H1 (cell line): ENCODE measurements around the gene TAS1R1. TPM values are rescaled to one million over a fixed set of nuclear protein-coding genes. Genes with fewer than 3 reads are reported as not detected.

Experiments used
- CTCF ChIA-PET: fragments of 300-600 bp; sonication (Branson Sonifier 250); formaldehyde crosslinking; loops from one replicate; lab custom pipeline; 2021; ENCODE audit not compliant: partially characterized antibody; lab: Charles Lee
- POLR2A ChIA-PET: fragments of 300-600 bp; sonication (Branson Sonifier 250); formaldehyde crosslinking; loops from one replicate; lab custom pipeline; 2021; ENCODE audit warnings: inconsistent platforms; ENCODE audit not compliant: partially characterized antibody; lab: Charles Lee
- DNase-seq, 2 experiments: peaks; one replicate each; pipeline versions ENCODE4 v3.0.0 to v3.0.0-alpha.2; 2010 to 2022; ENCODE audit warnings: low spot score in 2 of 2, low read depth in 1 of 2, mixed read lengths in 1 of 2
- FAIRE-seq: peaks from 2 replicates; lab custom pipeline; 2011; peaks lifted over from hg19 to GRCh38; lab: Jason Lieb, UNC
- H2AFZ ChIP-seq: 2 replicates; pipeline ENCODE4 v1.8.1; 2012; ENCODE audit warnings: low read length, inconsistent platforms
- H2AK5ac ChIP-seq: 2 replicates; pipeline ENCODE4 v1.6.1; 2013; ENCODE audit warnings: low read depth, low read length
- H2BK120ac ChIP-seq: replicated peaks from 2 replicates; pipeline ENCODE3; 2013; ENCODE audit warnings: low read depth, low read length, inconsistent platforms
- H2BK12ac ChIP-seq: 2 replicates; pipeline ENCODE4 v1.6.1; 2013; ENCODE audit warnings: low read depth, low read length
- H2BK15ac ChIP-seq: 2 replicates; pipeline ENCODE4 v1.6.1; 2013; ENCODE audit warnings: low read length
- H2BK20ac ChIP-seq: 2 replicates; pipeline ENCODE4 v1.6.1; 2013; ENCODE audit warnings: low read length
- H2BK5ac ChIP-seq: 2 replicates; pipeline ENCODE4 v1.6.1; 2013; ENCODE audit warnings: low read depth, low read length
- H3K14ac ChIP-seq: 2 replicates; pipeline ENCODE4 v1.6.1; 2013; ENCODE audit warnings: inconsistent platforms; ENCODE audit not compliant: insufficient read length
- H3K18ac ChIP-seq: 2 replicates; pipeline ENCODE4 v1.6.1; 2013; ENCODE audit warnings: low read length; ENCODE audit errors: extremely low read depth
- H3K23ac ChIP-seq: 2 replicates; pipeline ENCODE4 v1.6.1; 2013; ENCODE audit warnings: inconsistent platforms; ENCODE audit not compliant: insufficient read length
- H3K23me2 ChIP-seq: 2 replicates; pipeline ENCODE4 v1.6.1; 2013; ENCODE audit warnings: low read depth, low read length
- H3K27ac ChIP-seq: 2 replicates; pipeline ENCODE4 v1.6.1; 2011; ENCODE audit warnings: low read depth, low read length, inconsistent platforms
- H3K27me3 ChIP-seq, 4 experiments: replicated peaks in 1 of 4; 1 replicate in 1 of 4; 2 replicates in 3 of 4; pipeline versions ENCODE4 v1.6.1 to v1.8.1; 2011 to 2013; ENCODE audit warnings: low read length in 3 of 4, mild to moderate bottlenecking in 3 of 4, inconsistent platforms in 2 of 4, mixed read lengths in 2 of 4, moderate library complexity in 1 of 4; ENCODE audit not compliant: control insufficient read depth in 3 of 4, insufficient read depth in 3 of 4; ENCODE audit errors: extremely low read depth in 1 of 4
- H3K36me3 ChIP-seq, 4 experiments: 2 replicates each; pipeline versions ENCODE4 v1.6.1 to v1.8.1; 2011 to 2013; ENCODE audit warnings: mild to moderate bottlenecking in 4 of 4, low read length in 3 of 4, moderate library complexity in 2 of 4, control low read depth in 1 of 4, inconsistent platforms in 1 of 4; ENCODE audit not compliant: insufficient read depth in 4 of 4, control insufficient read depth in 2 of 4
- H3K4ac ChIP-seq: replicated peaks from 2 replicates; pipeline ENCODE3; 2013; ENCODE audit warnings: low read length, low read depth, mixed read lengths, inconsistent platforms; ENCODE audit not compliant: insufficient read length
- H3K4me1 ChIP-seq, 4 experiments: replicated peaks in 1 of 4; 1 replicate in 1 of 4; 2 replicates in 3 of 4; pipeline versions ENCODE4 v1.6.1 to v1.8.1; 2011 to 2013; ENCODE audit warnings: low read length in 3 of 4, inconsistent platforms in 2 of 4, mixed read lengths in 1 of 4; ENCODE audit not compliant: insufficient read depth in 4 of 4, control insufficient read depth in 3 of 4
- H3K4me2 ChIP-seq, 2 experiments: 2 replicates each; pipeline versions ENCODE4 v1.6.1 to v1.8.1; 2011 to 2013; ENCODE audit warnings: low read depth in 2 of 2, low read length in 2 of 2, control low read depth in 1 of 2, inconsistent platforms in 1 of 2, mild to moderate bottlenecking in 1 of 2; ENCODE audit not compliant: insufficient read depth in 1 of 2
- H3K4me3 ChIP-seq, 4 experiments: fragments of 200-600, 300-600 bp in 1 of 4; sonication (generic), shearing (Covaris generic), sonication (Bioruptor Twin) in 1 of 4; 2 replicates each; pipeline versions ENCODE4 v1.5.1 to v1.8.1; 2011 to 2016; ENCODE audit warnings: low read length in 4 of 4, low read depth in 3 of 4, control low read depth in 2 of 4, inconsistent platforms in 2 of 4, mild to moderate bottlenecking in 2 of 4, mixed read lengths in 1 of 4, moderate library complexity in 1 of 4; ENCODE audit not compliant: insufficient read depth in 2 of 4; ENCODE audit errors: extremely low read depth in 1 of 4
- H3K56ac ChIP-seq: replicated peaks from 2 replicates; pipeline ENCODE3; 2013; ENCODE audit warnings: low read depth, mild to moderate bottlenecking, mixed read lengths, low read length, inconsistent platforms; ENCODE audit not compliant: insufficient read length
- H3K79me1 ChIP-seq: 2 replicates; pipeline ENCODE4 v1.6.1; 2013; ENCODE audit warnings: low read depth, low read length, control low read depth
- H3K79me2 ChIP-seq, 2 experiments: 2 replicates each; pipeline versions ENCODE4 v1.6.1 to v1.8.1; 2012 to 2013; ENCODE audit warnings: low read length in 2 of 2, mild to moderate bottlenecking in 2 of 2, inconsistent platforms in 1 of 2; ENCODE audit not compliant: insufficient read depth in 2 of 2, control insufficient read depth in 1 of 2
- H3K9ac ChIP-seq, 4 experiments: replicated peaks in 1 of 4; 1 replicate in 1 of 4; 2 replicates in 3 of 4; pipeline versions ENCODE4 v1.6.1 to v1.8.1; 2011 to 2013; ENCODE audit warnings: low read depth in 3 of 4, low read length in 3 of 4, control low read depth in 2 of 4, mild to moderate bottlenecking in 2 of 4, moderate library complexity in 2 of 4, inconsistent platforms in 1 of 4; ENCODE audit errors: extremely low read depth in 1 of 4
- H3K9me3 ChIP-seq, 2 experiments: 2 replicates each; pipeline versions ENCODE4 v1.6.1 to v1.8.1; 2012 to 2013; ENCODE audit warnings: mild to moderate bottlenecking in 2 of 2, moderate library complexity in 2 of 2, control low read depth in 1 of 2, inconsistent platforms in 1 of 2, low read depth in 1 of 2, low read length in 1 of 2, mixed read lengths in 1 of 2; ENCODE audit not compliant: insufficient read depth in 2 of 2
- H4K20me1 ChIP-seq, 2 experiments: replicated peaks in 1 of 2; 2 replicates each; pipeline versions ENCODE3 to v1.8.1; 2011 to 2013; ENCODE audit warnings: inconsistent platforms in 2 of 2, low read length in 2 of 2, mild to moderate bottlenecking in 1 of 2; ENCODE audit not compliant: insufficient read depth in 2 of 2, control insufficient read depth in 1 of 2
- H4K5ac ChIP-seq: 2 replicates; pipeline ENCODE4 v1.6.1; 2013; ENCODE audit warnings: low read length, low read depth, mixed read lengths, inconsistent platforms; ENCODE audit not compliant: insufficient read length
- H4K8ac ChIP-seq: 2 replicates; pipeline ENCODE4 v1.8.0; 2013; ENCODE audit warnings: mild to moderate bottlenecking, moderate library complexity, low read length, inconsistent platforms; ENCODE audit not compliant: insufficient read depth; ENCODE audit errors: extremely low read depth
- H4K91ac ChIP-seq: replicated peaks from 2 replicates; pipeline ENCODE3; 2013; ENCODE audit warnings: low read length, mixed read lengths, inconsistent platforms; ENCODE audit not compliant: insufficient read length
- BRCA1 ChIP-seq: IDR thresholded peaks from 2 replicates; pipeline ENCODE4 v1.6.1; 2012; ENCODE audit warnings: low read depth, low read length, improper control_type of control experiment
- CBX5 ChIP-seq: fragments of 300-800, 300-1000 bp; sonication (generic); IDR thresholded peaks from 2 replicates; pipeline ENCODE4 v1.7.1; 2016; ENCODE audit warnings: antibody characterized with exemption, low read length, low read depth
- CEBPB ChIP-seq: IDR thresholded peaks from 2 replicates; pipeline ENCODE4 v1.6.1; 2012; ENCODE audit warnings: low read depth, low read length
- CTCF ChIP-seq, 3 experiments: IDR thresholded peaks; 1 replicate in 2 of 3; 2 replicates in 1 of 3; pipeline versions ENCODE4 v1.5.1 to v1.6.1; 2011; ENCODE audit warnings: low read length in 3 of 3, mild to moderate bottlenecking in 3 of 3, inconsistent platforms in 2 of 3, low read depth in 1 of 3, moderate library complexity in 1 of 3; ENCODE audit not compliant: insufficient read depth in 1 of 3; ENCODE audit errors: control extremely low read depth in 1 of 3
- POLR2AphosphoS5 ChIP-seq: IDR thresholded peaks from 2 replicates; pipeline ENCODE4 v1.6.1; 2011; ENCODE audit warnings: low read depth, low read length
- TAF7 ChIP-seq: optimal IDR thresholded peaks from 2 replicates; pipeline ENCODE3; 2011; ENCODE audit warnings: low read depth, mild to moderate bottlenecking, inconsistent platforms, low read length, moderate library complexity, borderline replicate concordance
- TCF12 ChIP-seq: IDR thresholded peaks from 2 replicates; pipeline ENCODE4 v1.6.1; 2011; ENCODE audit warnings: low read depth, mild to moderate bottlenecking, low read length
- ZNF274 ChIP-seq: IDR thresholded peaks from 2 replicates; pipeline ENCODE4 v1.7.0; 2012; ENCODE audit warnings: low read length, borderline replicate concordance; ENCODE audit errors: extremely low read depth
- WGBS, 2 experiments: shearing (Covaris generic) in 1 of 2; methylation state at CpG; one replicate each; pipeline versions ENCODE4 v1.1.6 to v1.1.7; 2013 to 2015; ENCODE audit warnings: low lambda C conversion rate in 2 of 2, mixed read lengths in 2 of 2, inconsistent platforms in 1 of 2, low coverage in 1 of 2, missing lambda C conversion rate in 1 of 2; ENCODE audit not compliant: insufficient replicate concordance in 2 of 2, insufficient coverage in 1 of 2, insufficient read length in 1 of 2; ENCODE audit errors: extremely low coverage in 1 of 2, missing lambda C conversion rate in 1 of 2; 5-methylcytosine and 5-hydroxymethylcytosine counted together
- polyA plus RNA-seq, 7 experiments: library from polyadenylated mRNA; depleted of rRNA in 3 of 7; stranded (reverse) in 5 of 7; unstranded in 2 of 7; fragments of >200 nt in 5 of 7; fragments of 200-250 nt in 2 of 7; gene quantifications; 1 replicate in 5 of 7; 2 replicates in 1 of 7; 4 replicates in 1 of 7; pipeline versions ENCODE4 v1.2.1 to v1.2.3, GENCODE V29; 2011 to 2013; ENCODE audit warnings: missing spikeins in 2 of 7, mixed read lengths in 2 of 7
- total RNA-seq: library from RNA; stranded (reverse); fragmentation: NEBNext Ultra II Directional; extraction: Animal tissue kit (Norgen Biotek cat#: 25700); gene quantifications from 2 replicates; pipeline ENCODE4 v1.2.1, GENCODE V29; 2021
- TF ChIP-seq, protein P1 (sequence below): IDR thresholded peaks from 2 replicates; pipeline ENCODE4 v1.6.1; 2011; ENCODE audit warnings: low read depth, mild to moderate bottlenecking, low read length; ENCODE audit not compliant: insufficient read depth

The TAS1R1 gene
- total and polyA plus RNA-seq, 2 of the 8 experiments (the other 6 are each of a cell fraction or from before 2014, with no cell fraction given): 0.26 TPM; not detected in 1

DNA sequence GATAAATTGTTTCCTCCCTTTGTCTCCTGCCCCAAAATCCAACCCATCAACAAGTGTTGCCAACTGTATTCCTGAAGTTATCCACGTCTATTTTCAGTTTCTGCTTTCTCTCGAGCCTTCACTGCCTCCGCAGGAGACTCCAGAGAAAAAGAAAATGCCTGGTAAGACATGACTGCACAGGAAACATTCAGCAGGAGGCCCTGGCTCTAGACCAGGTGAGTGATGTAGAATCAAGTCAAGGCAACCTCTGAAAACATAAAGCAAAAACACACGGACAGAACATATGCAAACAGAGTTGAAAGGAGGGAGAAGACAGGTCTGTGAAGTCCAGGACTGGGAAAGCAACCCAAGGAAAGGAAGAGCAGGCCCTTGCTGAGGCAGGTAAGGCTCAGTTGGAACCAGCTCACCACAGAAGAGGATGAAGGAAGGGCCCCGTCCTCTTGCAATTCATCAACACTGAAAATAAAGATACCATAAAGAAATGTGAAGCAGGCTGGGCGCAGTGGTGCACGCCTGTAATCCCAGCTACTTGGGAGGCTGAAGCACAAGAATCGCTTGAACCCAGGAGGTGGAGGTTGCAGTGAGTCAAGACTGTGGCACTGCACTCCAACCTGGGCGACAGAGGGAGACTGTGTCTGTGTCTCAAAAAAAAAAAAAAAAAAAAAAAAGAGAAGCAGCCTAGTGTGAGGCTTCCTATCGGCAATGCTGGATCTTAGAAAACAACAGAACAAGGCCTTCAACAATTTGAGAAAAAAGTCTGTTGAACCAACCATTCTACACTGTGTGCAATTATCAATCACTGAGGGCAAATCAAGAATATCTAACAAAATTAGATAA is 9.6 kb upstream of the TAS1R1 start:
- ChIA-PET POLR2A (interaction anchor here (1.2 kb wide), 1 partner anchor 10 kb away, joined by 4 read pairs; no protein-coding TSS in a partner anchor), CTCF (interaction anchor here (1.7 kb wide), 1 partner anchor 101 kb away, joined by 4 read pairs; no protein-coding TSS in a partner anchor)
- no peak for DNase-seq
- Histone ChIP-seq H3K27ac (no peak overlapping the region), H2BK15ac (no peak overlapping the region), H3K79me1 (no peaks in the 10 kb centered on the region), H2AFZ (no peak overlapping the region), H3K79me2 (no peaks in the 10 kb centered on the region), H3K4ac (no peak overlapping the region), H4K91ac (no peak overlapping the region), H3K56ac (no peak overlapping the region), H3K9me3 (no peaks in the 10 kb centered on the region), H2AK5ac (no peak overlapping the region), H3K23ac (no peak overlapping the region), H4K8ac (no peak overlapping the region), H3K18ac (no peak overlapping the region), H3K36me3 (peaks cover 21 to 68% (median 48%) of the 10 kb centered on the region in 4 experiments; a peak in 7 of 8 replicates), H3K4me3 (no peak overlapping the region), H2BK120ac (no peak overlapping the region), H3K9ac (no peak overlapping the region), H3K23me2 (no peaks in the 10 kb centered on the region), H2BK12ac (no peak overlapping the region), H2BK5ac (no peak overlapping the region), H4K5ac (no peak overlapping the region), H3K14ac (no peak overlapping the region), H3K4me2 (no peak overlapping the region), H4K20me1 (peaks cover 0 to 5% of the 10 kb centered on the region in 2 experiments), H3K4me1 (no peaks in the 10 kb centered on the region), H3K27me3 (no peaks in the 10 kb centered on the region), H2BK20ac (no peak overlapping the region)
- 71% methylated on average over 9 of the region's 10 CpGs; no CpG with 5 or more reads in 1 of the 2 experiments for WGBS, 2 experiments
- no peak for FAIRE-seq
- TF ChIP-seq ZNF274 (no peak), BRCA1 (no peak), TAF7 (no peak), CBX5 (no peak), CEBPB (no peak), POLR2AphosphoS5 (no peak), TCF12 (no peak), CTCF (IDR thresholded peaks at IDR 0.05; ENCODE audit: control extremely low read depth in 1 of 3, insufficient read depth in 1 of 3, low read depth in 1 of 3, low read length in 3 of 3) (no peak)
- TF ChIP-seq, protein P1, sequence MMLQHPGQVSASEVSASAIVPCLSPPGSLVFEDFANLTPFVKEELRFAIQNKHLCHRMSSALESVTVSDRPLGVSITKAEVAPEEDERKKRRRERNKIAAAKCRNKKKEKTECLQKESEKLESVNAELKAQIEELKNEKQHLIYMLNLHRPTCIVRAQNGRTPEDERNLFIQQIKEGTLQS: no peak
